ENCODE measurements around the gene CATSPER3.

Gene CATSPER3

DNA sequence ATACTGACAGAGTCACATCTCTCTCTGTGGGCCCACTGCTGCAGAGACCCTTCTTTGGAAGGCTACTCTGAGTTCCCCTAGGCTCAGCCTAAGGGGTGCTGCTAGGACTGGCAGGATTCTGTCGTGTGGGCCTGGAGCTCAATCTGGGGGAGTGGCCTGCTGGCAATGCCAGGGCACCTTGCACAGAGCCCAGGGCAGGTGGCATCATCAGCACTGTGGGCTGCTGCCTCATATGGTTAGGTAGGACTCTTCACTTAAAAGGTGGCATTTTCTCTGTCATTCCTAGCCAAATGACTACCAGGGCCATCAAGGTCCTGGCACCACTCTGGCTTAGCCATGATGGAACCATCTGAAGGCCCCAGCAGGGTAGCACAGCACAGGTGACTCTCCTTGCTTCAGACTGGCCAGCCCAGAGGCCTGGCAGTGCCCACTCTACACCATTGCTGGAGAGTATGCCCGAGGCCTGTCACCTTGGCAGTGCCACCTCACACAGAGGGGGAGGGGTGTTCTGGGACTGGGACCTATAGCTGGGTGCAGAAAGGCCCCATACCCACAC, 44.4 kb downstream of the CATSPER3 start:
- DNase-seq, result no peak

DNA sequence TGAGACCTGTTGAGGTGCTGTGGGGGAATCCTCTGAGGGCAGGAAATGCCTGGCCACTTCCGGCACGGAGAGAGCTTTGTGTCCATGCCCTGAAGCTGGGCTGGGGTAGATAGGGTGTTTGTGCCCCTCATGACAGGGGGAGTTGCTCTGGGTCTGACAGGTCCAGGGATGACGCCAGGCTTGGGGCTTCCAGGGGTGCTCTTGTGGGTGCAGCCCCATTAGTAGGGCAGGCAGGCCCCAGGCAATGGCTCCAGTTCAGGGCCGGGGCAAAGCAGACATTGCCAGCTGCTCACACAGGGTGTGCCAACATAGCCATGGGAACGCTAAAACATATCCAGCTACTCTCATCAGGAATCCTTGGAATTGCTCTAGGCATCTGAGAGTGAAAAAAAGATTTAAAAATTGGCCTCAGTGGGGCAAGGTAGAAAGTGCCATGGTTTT, 45.3 kb downstream of the CATSPER3 start:
- no peak for DNase-seq

DNA sequence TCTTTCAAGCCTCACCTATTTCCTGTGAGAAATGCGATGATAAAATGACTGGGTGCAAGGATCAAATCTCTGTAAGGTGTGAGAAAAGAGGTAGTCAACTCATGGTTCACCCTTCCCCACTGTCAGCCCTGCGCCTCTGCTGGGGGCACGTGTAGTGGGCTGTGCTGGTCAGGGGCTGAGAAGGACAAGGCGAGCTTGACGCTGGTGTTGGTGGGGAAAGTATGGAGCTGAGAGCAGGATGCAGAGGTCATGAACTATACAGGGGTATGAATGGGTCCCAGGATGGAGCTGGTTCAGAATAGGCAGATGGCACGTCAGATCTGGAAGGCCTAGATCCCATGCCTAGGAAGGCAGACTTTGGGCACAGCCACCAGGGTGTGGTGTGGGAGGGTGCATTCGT, 45.7 kb downstream of the CATSPER3 start:
- no peak for DNase-seq

DNA sequence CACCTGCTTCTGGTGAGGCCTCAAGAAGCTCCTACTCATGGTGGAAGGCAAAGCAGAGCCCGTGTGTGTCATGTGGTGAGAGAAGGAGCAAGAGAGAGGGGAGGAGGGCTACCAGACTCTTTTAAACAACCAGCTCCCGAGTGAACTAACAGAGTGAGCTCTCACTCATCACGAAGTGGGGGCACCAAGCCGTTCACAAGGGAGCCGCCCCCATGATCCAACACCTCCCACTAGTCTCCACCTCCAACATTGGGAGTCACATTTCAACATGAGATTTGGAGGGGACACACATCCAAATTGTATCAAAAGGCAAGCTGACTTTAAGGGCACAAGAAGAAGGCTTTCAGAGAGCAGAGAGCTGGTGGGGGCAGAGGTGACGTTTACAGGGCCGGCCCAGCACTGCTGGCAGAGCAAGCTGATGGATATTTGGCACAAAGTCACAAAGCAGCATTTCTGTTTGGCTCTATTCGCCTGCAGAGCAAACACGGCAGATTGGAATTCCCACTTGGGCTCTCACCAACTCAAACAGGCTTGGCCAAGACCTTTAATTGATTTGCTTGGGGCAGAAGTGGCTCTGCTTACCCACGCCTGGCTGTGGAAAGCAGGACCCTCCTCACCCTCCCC, 46.4 kb downstream of the CATSPER3 start:
- peak; percentile 56 for DNase-seq

DNA sequence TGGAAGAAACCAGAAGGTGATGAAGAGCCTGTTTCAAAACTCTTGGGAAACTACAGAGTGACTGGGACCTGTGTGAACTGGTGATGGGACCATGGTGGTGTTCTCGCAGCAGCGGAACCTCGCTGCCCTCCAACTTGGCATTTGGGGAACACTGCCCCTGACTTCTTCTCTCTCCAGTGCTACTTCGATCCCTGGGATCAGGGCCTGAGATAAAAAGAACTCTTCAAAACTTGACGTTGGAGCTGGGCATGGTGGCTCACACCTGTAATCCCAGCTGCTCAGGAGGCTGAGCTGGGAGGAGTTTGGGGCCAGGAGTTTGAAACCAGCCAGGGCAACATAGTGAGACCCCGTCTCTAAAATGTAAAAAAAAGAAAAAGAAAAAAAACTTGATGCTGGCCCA, 48.2 kb downstream of the CATSPER3 start:
- DNase-seq, result no peak

DNA sequence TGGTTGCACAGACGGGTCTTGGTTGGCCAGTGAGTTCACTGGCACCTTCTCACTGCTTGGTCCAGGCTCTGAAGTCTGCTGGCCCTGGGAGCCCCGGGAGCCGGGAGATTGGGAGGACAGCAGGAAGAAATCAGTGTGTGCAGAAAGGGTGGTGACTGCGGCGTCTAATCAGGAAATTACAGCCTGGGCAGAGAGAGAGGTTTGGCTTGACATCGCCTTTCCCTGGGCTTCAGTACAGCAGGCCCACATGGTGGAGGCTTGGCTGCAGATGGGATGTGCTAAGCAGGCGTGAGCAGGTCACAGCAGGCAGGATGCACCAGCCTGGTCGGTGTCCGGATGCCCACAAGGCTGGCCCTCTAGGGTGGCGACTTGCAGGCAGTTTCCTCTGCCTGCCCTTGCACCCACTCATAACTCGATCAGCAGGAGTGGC, 49.2 kb downstream of the CATSPER3 start:
- no peak for DNase-seq

DNA sequence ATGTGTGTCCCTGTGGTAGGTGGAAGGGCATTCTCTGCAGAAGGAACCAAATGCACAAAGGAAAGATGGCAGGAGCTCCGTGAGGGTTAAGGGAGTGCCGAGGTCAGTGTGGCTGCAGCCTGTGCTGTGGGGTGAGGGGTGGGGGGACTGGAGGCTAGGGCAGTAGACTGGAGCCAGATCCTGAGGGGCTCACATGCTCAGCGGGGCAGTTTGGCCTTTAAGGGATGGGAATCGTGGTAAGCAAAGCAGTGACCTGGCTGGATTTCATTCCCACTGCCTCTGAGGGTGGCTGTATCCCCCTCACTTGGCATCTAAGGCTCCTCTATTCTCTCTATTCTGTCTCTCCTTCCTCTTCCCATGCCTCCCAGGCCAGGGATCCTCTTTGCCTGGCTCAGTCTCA, 50.8 kb downstream of the CATSPER3 start:
- DNase-seq, result no peak

DNA sequence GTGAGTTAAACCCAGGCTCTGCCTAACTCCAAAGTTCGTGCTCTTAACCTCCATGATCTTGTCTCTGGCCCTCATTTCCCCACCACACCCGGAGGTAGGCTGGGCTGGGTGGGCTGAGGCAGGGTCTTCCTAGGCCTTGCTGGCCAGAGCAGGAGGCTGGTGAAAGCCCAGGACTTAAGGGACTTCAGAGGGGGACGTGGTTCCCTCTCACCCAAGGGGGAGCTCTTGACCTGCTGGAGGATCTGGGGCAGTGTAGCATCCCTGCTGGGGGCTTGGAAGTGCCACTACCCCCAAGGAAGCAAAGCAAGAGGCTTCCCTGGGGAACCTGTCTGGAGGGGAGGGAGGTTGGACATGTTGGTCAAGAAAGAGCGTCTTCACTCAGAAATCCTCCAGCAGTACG, 51.6 kb downstream of the CATSPER3 start:
- DNase-seq, result no peak

DNA sequence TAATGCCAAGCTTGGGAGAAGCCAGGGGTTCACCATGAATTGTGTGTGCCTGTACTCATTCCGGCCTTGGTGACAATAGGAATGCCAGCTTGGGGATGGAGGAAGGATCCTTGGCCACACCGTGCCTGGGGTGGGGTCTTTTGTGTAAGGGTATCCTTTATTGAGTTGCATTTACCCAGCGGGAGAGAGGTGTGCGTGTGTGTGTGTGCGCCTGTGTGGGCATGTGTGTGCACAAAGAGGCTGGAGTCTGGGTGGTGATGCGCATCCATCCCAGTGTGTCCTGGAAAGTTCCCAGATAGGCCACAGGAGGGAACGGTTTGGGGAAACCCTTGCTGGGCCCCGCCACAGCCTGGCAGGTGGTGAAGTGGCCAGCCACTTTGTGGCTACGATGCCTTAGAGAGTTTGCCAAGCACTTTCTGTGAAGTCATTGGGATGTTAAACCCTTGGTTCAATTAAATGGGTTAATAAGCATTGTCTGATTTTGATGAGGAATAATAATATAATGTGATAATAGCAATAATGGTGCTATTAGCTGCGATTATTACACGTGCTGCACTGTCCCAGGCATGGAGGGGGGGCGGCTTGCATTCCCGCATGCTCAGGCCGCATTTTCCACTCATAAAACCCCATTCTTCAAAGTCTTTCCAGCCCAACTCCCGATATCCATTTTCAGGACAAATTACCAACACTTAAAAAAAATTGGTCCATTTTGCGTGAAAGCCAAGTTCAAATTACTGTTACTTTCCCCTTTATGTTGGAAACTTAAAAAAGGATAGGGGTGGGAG, 52.6 kb downstream of the CATSPER3 start:
- no peak for DNase-seq

DNA sequence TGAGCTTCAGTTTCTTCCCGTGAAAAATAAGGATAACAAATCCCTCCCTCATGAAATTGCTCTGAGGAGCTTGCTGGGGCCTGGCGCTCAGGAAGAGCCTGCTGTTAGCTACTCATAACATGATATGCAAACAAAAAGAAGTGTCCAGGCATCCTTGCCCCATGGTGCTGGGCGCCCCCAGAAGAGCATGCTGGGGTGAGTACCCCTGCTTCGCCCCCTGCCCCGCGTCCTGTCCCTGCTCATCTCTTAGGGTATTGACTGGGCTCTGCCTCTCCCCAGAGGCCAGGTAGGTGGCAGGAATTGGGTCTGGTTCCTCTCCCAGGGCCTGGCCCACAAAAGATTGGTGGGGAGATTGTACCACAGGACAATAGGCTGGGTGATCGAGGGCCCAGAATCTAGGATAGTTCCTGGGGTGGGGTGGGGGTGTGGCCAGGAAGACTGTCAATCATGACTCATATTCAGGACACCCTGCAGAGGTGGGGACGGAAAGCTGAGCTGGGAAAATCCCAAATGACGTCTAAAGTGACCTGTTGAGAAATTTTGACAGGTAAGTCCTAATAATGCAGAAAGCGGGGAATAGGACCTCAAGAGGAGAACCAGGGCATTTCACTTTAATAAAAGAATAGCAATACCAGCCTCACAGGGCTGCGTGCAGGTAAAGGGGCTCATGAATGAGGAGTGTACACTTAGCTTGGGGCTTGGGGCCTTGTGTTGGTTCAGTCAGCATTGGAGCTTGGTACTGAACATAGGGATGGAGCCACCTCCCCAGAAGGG, 57.4 kb downstream of the CATSPER3 start:
- no peak for DNase-seq

DNA sequence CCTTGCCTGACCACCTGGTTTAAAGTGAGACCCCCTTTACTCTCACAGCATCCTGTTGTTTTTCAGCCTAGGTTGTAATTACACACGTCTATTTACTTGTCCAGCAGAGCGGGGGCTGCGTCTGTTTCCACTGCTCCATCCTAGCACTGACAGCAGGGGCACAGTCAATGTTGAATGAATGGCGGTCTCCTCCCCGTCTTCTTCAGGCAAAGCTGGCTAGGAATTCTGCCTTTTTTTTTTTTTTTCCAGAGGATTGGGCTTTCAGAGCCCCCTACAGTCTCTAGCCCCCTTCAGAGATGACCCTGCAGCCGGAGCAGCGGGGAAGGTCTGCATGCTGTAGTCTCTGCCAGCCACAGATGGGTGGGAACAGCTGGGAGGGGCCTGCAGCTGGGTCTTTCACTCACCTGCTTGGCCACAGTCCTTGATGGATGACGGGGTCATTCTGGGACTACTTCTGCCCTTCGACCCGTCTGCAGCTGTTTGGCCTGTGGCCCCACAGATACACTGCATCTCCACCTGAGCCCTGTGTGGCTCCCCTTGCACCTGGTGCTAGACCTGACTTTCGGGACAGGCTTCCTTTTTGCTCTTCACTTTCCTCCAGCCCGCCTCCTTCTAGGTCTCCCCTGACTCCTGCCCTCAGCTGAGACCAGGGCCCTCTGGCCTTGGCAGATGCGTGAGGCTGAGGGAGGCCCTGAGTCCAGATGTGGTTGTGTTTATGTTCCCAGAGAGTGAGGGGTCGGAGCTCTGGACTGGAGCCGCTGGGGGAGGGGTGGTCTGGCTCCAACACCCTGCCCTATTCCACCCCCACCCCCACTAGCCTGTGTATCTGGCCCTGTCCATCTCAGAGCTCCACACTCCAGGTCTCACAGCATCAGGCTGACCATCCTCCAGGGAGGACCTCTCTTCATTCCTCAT, 58.3 kb downstream of the CATSPER3 start:
- DNase-seq, result no peak

DNA sequence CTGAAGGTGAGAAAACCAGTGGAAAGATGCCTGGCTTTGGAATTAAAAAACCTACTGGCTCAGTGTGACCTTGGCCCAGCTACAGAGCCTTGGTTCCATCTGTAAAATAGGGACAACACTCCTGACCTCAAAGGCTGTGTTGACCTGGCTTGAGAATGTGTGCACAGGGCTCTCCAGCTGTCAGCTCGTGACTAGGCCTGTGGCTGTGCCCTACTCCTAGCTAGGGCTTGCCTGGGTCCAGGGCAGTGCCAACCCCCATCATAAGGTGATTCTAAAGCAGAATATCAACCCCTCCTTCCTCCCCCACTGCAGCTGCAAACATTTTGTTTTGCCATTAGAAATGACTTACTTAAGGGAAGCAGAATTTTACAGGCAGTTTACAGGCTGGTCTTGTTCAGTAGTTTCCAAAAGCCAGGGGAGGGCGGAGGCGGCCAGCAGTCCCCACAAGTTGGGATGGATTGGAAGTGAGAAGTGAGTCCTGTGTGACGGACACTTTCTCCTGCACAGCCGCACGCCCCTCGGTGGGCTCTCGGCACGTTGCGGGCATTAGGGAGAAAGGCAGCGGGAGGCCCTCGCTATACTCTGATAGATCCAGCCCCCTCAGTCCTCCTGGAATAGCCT, 59.0 kb downstream of the CATSPER3 start:
- DNase-seq, result no peak

DNA sequence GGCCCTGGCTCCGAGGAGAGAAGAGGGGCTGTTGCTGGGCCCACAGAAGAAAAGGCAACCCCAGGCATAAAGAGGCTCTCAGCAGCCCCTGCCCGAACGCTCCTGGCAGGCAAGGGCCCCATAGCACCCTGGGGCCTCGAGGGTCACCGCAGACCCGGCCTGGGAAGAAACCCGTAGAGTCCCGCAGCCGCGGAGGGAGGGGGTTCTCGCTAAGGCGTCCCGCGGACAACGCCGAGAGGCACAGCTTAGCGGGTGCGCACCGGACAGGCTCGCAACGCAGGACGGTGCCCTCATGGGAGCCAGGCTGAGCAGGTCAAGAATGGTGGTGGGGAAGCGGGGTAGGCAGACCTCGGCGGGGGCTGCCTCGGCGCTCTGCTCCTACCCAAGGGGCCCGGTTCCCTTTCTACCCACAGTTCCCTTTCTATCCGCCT, 59.6 kb downstream of the CATSPER3 start:
- no peak for DNase-seq

DNA sequence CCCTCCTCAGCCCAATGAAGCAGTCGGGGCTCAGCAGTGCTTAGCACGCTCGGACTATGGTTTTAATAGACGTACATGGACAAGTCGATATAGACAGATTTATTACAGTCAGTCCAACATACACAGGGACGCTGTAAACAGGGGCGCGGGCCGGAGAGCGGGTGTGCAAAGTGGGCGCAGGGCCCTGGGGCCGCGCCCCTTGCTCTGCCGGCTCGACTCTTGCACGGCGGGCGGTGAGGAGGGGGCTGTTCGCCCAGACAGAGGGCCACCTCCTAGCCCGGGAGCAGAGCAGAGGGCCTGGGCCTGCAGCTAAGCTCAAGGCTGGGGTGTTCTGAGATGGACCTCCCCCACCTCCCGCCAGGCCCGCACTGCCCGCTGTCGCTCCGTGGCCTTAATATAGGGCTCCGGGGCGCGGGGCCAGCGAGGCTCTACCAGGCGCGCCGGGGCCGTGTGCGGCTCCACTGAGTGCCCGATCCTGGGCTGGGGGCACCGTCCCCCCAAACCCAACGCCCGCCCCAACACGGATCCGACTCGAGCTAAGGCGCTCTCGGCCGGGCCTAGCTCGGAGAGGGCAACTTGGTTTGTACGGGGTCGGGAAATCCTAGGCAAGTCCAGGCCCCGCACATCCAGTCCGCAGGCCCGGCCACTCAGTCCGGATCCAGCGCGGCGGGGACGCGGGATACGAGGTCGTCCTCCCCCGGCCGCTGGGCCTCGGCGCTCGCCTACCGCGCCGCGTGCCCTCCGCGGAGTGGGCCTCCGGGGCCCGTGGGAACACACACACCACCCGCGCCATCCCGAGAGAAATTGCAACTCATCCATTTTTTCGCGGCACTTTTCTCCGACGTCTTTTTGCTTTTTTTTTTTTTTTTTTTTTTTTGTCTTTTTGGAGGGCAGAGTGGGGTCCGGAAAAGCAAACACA, 60.2 kb downstream of the CATSPER3 start:
- no peak for DNase-seq

DNA sequence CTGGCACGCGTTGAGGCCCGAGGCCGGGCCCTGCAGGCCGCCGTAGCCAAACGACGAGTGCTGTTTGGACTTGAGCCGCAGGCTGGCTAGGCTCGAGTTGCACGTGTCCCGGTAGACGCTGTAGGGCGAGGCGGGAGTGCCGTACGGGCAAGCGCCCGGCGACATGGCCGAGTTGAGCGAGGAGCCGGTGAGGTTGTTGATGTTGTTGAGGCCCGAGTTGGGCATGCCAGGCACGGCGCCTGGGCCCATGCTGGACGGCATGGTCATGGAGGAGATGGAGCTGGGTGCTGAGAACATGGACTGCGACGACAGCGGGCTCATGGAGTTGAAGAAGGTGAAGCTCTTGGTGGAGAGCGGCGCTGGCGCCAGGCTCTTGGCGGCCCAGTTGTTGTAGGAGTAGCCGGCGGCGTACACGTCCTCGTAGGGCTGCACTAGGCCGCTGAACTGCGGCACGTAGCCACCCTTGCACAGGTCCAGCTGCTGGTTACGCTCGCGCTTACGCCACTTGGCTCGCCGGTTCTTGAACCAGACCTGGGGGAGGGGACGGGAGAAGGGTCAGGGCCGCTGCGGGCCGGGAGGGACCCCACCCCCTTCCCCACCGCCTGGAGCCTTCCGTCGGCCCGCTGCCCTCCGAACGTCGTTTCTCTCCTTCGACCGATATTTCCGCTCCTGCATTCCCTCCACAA, 61.2 kb downstream of the CATSPER3 start:
- DNase-seq, result no peak

DNA sequence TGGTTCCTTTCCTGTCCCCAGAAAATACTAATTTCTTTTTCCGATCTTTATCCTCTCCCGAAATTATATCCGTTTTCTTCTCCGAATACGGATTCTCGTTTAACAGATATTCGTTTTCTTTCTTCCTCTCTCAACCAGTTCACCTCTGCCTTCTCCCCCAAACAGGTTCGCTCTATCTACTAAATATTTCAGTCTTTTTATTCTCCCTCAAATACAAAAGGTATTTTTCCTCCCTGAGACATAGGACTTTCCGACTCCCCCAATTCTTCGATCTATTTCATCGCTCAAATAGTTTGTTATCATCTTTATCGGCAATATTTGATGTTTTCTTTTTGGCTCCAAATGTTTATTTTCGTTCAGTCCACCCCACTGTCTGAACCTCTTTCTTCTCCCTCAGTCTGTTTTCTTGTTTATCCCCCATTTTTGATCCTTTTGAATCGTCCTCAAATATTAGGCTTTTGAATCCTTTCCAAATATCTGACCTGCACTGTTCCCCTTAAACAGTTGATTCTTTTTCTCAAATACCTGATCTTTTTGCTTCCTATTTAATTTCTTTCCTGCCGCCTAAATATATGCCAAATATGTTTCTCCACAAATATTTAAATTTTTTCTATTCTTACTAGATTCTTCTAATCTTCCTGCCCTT, 61.9 kb downstream of the CATSPER3 start:
- DNase-seq, result no peak

DNA sequence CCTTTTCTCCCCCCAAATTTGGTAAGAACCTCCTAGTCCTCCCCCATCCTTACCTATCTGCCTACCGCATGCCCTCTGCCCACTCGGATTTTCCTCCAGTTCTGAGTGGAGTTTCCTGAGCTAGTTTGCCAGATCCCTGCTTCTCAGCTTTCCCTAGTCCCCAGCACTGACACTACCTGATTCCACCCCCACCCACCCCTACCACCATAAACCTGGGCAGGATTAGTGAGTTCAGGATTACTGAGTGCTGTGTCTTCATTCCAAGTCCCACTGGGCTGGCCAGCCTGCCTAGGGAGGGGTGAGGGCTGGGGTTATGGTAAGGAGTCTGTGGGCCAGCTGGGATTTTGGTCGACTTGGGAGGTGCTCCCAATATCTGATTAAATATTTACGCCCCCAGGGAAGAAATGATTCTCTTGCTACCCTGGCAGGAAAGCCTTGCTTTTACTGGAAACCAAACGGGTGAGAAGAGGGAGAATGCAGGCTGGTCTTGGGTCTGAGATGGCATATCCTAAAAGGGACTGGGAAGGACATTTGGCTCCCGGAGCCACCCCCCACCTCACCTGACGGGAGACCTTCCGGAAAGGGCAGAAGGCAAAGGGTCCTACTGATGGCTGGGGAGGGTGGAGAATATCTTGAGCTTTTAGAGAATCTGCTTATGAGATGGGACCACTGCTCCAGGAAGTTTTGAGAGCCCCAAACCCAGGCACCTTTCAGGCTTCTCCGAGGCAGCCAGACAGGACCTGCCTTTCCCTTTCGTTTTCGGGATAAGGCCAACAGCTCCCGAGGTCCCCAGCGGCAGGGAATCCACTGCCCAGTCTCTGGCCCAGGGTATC, 62.6 kb downstream of the CATSPER3 start:
- no peak for DNase-seq

DNA sequence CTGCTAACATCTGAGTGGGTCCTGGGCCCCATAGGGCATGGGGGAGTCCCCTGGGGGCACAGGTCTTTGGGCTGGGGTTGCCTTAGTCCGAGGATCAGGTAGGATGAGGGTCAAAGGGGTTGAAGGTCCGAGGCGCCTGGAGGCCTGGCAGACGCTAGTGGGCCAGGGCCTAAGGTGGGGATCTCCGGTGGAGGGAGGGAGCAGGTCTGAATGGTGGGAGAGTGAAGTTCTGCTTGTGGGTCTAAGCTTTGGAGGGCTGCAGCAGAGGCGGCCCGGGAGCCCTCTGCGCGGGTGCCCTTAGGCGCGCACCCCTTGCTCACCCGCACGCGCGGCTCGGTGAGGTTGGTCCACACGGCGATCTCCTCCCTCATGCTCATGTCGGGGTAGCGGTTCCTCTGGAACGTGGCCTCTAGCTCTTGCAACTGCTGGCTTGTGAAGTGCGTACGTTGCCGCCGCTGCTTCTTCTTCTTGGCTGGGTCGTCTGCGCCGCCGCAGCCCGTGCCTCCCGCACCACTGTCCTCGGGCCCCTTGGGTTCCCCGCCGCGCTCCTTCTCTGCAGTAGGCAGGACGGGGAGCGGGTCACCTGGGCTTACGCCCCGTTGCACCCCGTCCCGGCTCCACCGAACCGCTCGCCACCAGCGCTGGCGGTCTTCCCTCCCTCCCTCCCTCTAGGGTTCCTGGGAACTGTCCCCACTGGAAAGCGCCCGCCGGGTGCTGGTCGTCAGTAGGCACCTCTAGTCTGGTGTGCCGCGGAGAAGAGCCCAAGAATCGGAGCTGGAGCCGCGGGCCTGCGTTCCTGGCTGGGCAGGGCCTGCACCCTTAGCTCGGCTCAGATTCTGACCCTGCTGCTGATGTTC, 63.5 kb downstream of the CATSPER3 start:
- no peak for DNase-seq
